Astrocyte of the cerebellum (primary cell): ENCODE data around the gene PPP1R11.
"Not testable (repeated sequence)": the region's sequence is repeated elsewhere in the genome, so short reads cannot be mapped to it uniquely, and the experiment has no call there.

Experiments
- DNase-seq: peaks from one replicate; pipeline ENCODE4 v3.0.0-alpha.2; 2011; ENCODE audit warnings: low read depth
- H3K4me3 ChIP-seq: 2 replicates; pipeline ENCODE4 v1.5.1; 2011; ENCODE audit warnings: mild to moderate bottlenecking, low read depth, low read length, moderate library complexity
- in situ Hi-C: cut with HindIII; loops from 2 replicates; pipeline ENCODE4 v1.10.0; 2017; ENCODE audit warnings: low sequenced_read_pairs
- TF ChIP-seq, protein P1 (sequence below): IDR thresholded peaks from 2 replicates; pipeline ENCODE4 v1.5.1; 2012; ENCODE audit warnings: low read length, low read depth, moderate library complexity, mild to moderate bottlenecking; ENCODE audit errors: missing control alignments

PPP1R11 gene

DNA sequence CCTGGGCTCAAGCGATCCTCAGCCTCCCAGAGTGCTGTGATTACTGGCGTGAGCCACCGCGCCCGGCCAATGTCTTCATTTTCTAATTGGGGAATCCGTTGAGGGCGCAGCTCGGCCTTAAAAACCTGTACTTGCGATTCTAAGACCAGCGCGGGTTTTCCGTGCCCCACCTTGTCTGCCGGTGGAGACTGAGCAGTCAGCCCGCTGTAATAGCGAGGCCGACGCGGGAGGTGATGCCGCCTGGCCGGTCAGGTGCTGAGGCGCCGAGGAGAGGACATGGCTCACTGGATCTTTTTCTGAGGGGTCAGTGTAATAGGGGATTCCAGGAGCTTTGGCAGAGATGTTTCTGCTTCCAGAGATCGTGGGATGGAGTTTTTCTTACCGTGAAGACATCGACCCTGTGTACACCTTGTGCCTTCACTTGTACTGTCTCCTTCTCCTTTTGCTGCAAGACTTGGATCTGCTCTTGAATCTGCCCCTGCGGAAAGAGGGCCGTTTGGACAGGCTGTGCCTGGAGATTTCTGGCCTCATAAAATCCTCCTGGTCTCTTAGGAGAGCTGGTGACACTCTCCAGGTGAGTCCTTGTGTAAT, 44.4 kb downstream of the PPP1R11 start:
- no peak for DNase-seq
- TF ChIP-seq, protein P1, sequence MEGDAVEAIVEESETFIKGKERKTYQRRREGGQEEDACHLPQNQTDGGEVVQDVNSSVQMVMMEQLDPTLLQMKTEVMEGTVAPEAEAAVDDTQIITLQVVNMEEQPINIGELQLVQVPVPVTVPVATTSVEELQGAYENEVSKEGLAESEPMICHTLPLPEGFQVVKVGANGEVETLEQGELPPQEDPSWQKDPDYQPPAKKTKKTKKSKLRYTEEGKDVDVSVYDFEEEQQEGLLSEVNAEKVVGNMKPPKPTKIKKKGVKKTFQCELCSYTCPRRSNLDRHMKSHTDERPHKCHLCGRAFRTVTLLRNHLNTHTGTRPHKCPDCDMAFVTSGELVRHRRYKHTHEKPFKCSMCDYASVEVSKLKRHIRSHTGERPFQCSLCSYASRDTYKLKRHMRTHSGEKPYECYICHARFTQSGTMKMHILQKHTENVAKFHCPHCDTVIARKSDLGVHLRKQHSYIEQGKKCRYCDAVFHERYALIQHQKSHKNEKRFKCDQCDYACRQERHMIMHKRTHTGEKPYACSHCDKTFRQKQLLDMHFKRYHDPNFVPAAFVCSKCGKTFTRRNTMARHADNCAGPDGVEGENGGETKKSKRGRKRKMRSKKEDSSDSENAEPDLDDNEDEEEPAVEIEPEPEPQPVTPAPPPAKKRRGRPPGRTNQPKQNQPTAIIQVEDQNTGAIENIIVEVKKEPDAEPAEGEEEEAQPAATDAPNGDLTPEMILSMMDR = no peak
- H3K4me3 ChIP-seq = no peak overlapping the region
- in situ Hi-C loops = no loop called here

DNA sequence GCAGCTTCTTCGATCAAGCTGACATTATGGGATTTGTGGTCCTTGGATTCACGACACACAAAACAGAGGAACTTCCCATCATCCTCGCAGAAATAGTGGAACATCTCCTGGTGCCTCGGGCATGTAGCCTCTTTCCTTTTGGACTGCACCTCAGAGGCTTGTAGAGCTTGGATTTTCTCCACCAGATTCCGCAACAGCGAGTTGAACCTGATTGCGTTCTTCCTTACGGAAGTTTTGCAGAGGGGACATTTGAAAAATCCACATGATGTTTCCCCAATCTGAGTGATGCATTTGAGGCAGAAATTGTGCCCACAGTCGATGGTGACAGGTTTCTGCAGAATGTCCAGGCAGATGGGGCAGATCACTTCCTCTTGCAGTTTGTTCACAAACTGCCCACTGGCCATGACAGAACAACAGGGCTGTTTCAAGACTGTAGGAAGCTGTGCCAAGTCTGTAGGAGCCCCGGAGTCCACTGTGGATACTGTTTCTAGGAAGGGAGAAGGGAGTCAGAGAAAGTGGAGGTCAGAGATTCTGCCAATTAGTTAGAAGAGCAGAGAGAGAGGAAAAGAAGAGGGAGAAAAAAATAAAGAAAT, 45.5 kb downstream of the PPP1R11 start:
- in situ Hi-C loops = no loop called here
- no peak overlapping the region for H3K4me3 ChIP-seq
- TF ChIP-seq, protein P1 = no peak
- DNase-seq = no peak

DNA sequence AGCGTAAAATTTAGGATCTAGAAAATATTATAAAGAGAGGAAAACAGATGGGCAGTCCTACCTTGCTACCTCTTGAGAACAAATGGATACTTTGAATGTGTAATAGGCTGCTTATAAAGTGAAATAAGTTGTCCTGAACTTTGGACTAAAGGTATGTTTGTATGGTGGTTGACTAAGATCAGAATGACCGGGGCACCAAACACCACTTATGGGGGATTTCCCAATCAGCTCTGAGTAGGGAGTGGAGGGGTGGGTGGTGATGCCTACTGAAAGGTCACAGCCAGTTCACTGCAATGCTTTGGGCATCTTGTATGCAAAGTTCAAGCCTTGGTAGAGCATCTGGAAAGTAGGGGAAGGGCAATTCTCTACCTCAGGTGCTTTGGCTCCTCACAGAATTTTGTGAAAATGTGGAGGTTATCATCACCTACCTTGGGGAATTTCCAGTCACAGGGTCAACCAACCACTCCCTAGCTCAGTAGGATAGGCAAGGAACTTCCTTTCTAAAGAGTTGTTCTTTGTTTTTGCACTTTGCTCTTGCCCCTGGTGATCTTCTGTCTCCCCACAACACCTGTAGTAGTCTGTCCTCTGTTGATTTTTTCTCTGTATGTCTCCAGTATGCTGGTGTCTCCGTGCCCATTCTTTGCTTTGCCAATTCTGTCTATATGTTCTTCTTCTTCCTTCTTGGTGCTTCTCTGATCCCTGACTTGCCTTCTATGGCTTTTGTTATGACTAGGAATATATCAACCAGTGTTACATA, 46.2 kb downstream of the PPP1R11 start, which contains the start of gene TRIM31:
Gene TRIM31 (minus strand): TSS at position 88 of the 757 bp plus-strand sequence. CDS start 285 bp downstream, outside the sequence.
- H3K4me3 ChIP-seq = no peak within 1 kb of the TSS
- in situ Hi-C loops = no loop called here
- TF ChIP-seq, protein P1 = no peak
- no peak for DNase-seq

DNA sequence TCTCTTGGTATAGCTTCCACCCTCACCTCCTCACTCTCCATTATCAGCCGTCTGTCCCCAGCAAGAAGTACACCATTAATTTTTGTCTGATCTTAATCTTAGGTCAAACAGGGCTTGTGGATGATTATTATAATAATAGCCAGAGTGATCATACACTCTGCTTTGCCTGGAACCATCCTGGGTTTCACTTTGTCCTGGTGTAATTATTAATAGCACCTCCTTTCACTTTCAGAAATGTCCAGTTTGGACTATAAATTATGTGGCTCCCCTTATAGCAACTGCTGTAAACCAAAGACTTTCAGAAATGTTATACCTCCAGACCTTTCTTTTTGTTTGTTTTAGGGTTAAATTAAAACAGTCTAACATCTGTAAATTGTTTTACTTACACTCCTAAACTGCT, 46.8 kb downstream of the PPP1R11 start:
- in situ Hi-C loops = no loop called here
- no peak for DNase-seq
- TF ChIP-seq, protein P1 = no peak

DNA sequence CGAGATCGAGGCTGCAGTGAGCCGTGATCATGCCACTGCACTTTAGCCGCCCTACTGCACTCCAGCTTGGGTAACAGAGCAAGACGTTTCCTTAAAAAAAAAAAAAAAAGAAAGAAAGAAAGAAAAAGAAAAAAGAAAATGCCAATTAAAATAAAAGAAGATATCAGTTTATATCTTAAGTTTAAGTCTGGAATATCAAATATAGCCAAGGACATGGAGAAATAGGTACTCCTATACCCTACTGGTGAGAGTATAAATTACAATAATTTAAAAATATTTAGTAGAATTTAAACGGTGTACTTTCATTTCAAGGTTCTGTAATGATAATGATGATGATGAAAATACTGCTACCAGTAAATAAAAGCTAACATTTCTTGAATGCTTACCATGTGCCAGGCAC, 49.7 kb downstream of the PPP1R11 start:
- in situ Hi-C loops = no loop called here
- TF ChIP-seq, protein P1 = no peak
- DNase-seq = no peak
- no peak overlapping the region for H3K4me3 ChIP-seq

More for the DNA sequence above, 46.8 kb downstream of the PPP1R11 start:
- H3K4me3 ChIP-seq = no peak overlapping the region

DNA sequence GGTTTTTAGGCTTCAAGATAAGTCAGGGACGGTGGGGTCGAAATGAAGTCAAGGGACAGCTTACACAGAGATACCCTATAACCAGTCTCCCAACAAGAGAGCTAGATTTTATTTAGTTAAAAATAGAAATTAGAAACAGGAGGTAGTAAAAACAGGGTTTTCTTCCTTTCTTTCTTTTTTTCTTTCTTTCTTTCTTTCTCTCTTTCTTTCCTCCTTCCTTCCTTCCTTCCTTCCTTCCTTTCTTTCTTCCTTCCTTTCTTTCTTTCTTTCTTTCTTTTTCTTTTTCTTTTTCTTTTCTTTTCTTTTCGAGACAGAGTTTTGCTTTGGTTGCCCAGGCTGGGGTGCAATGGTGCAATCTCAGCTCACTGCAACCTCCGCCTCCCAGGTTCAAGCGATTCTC, 51.7 kb downstream of the PPP1R11 start:
- DNase-seq, in situ Hi-C loops, H3K4me3 ChIP-seq: not testable (repeated sequence)
